A673 (cell line): ENCODE data around the gene TCTN1.

Source experiments
- EZH2 ChIP-seq: fragments of 200-600 bp; sonication (generic); IDR thresholded peaks from 2 replicates; pipeline ENCODE4 v1.6.1; 2017; ENCODE audit warnings: borderline replicate concordance, low read depth, mild to moderate bottlenecking, mixed read lengths, antibody characterized with exemption, low read length; ENCODE audit not compliant: poor library complexity, severe bottlenecking
- TF ChIP-seq, protein P1 (sequence below): fragments of 300-800, 200-600 bp; sonication (generic); conservative IDR thresholded peaks from 2 replicates; pipeline ENCODE4 v1.5.1; 2017; ENCODE audit warnings: low read depth, mild to moderate bottlenecking, antibody characterized with exemption, low read length, moderate library complexity, mixed read lengths

DNA sequence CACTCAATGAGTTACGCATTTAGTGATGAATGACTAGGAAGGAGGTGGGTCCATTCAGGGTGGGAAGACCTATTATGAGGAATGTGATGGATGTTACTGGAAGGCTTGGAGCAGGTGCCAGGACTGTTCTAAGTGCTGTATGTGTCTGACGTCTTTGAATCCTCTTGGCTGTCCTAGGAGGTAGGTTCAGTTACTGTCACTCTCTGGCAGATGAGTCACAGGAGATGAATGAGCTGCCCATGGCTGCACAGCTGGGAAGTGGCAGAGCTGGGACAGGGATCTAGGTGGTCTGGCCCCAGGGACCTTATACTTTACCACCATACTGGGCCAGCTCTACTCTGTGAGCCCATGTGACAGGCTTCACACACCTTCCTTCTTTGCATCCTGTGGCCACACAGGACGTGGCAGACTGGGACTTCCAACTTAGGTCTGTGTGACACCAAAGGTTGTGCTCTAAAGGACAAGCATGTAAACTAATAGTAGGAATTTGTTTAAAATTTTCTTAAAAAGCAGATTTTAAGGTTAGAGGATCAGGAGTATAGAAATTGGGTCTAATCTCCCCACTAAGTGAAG, 24.0 kb downstream of the TCTN1 start:
- TF ChIP-seq, protein P1, sequence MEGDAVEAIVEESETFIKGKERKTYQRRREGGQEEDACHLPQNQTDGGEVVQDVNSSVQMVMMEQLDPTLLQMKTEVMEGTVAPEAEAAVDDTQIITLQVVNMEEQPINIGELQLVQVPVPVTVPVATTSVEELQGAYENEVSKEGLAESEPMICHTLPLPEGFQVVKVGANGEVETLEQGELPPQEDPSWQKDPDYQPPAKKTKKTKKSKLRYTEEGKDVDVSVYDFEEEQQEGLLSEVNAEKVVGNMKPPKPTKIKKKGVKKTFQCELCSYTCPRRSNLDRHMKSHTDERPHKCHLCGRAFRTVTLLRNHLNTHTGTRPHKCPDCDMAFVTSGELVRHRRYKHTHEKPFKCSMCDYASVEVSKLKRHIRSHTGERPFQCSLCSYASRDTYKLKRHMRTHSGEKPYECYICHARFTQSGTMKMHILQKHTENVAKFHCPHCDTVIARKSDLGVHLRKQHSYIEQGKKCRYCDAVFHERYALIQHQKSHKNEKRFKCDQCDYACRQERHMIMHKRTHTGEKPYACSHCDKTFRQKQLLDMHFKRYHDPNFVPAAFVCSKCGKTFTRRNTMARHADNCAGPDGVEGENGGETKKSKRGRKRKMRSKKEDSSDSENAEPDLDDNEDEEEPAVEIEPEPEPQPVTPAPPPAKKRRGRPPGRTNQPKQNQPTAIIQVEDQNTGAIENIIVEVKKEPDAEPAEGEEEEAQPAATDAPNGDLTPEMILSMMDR: no peak
- no peak for TF ChIP-seq EZH2
